ENCODE measurements around the gene DENND1C. TPM values are rescaled to one million over a fixed set of nuclear protein-coding genes. Genes with fewer than 3 reads are reported as not detected.
A peak's percentile ranks its signal among the peaks of the same experiment; 100 is the strongest.

Gene DENND1C
- total and polyA plus RNA-seq, 9 of the 15 experiments (the other 6 are each of a cell fraction or from before 2014, with no cell fraction given): 0.03 to 1.2 (median 0.32) TPM; not detected in 1

GRCh38 chr19:6424939-6425731, 56.5 kb downstream of the DENND1C start (continued):
- TF ChIP-seq STAG1 (CRISPR knock-in tag; IDR thresholded peaks at IDR 0.05; ENCODE audit: borderline replicate concordance) (no peak), SUPT5H (IDR thresholded peaks at IDR 0.05) (0 out of 2 replicates have a peak, but pooled peaks have one; percentile 43), SRSF7 (optimal IDR thresholded peaks at IDR 0.05; ENCODE audit: low read depth, low read length) (no peak), CCNT2 (IDR thresholded peaks at IDR 0.05; ENCODE audit: borderline replicate concordance, extremely low read depth, insufficient read length, low read depth, low read length) (no peak), MTA3 (IDR thresholded peaks at IDR 0.05; ENCODE audit: borderline replicate concordance) (peak; percentile 92; the same call in 1 of the 2 replicates), RBM14 (IDR thresholded peaks at IDR 0.05; ENCODE audit: borderline replicate concordance, insufficient read depth, low read depth, low read length) (no peak), XRCC4 (IDR thresholded peaks at IDR 0.05; ENCODE audit: extremely low read depth, insufficient read depth, insufficient read length) (no peak), AFF4 (CRISPR knock-in tag; IDR thresholded peaks at IDR 0.05) (peak; percentile 91), SLC30A9 (CRISPR knock-in tag; IDR thresholded peaks at IDR 0.05) (no peak), JUNB (CRISPR knock-in tag; conservative IDR thresholded peaks at IDR 0.05) (no peak), CBX1 (IDR thresholded peaks at IDR 0.05; ENCODE audit: low read depth) (peak; percentile 76), DACH1 (IDR thresholded peaks at IDR 0.05; ENCODE audit: partially characterized antibody) (no peak)
- TF ChIP-seq, protein P1, sequence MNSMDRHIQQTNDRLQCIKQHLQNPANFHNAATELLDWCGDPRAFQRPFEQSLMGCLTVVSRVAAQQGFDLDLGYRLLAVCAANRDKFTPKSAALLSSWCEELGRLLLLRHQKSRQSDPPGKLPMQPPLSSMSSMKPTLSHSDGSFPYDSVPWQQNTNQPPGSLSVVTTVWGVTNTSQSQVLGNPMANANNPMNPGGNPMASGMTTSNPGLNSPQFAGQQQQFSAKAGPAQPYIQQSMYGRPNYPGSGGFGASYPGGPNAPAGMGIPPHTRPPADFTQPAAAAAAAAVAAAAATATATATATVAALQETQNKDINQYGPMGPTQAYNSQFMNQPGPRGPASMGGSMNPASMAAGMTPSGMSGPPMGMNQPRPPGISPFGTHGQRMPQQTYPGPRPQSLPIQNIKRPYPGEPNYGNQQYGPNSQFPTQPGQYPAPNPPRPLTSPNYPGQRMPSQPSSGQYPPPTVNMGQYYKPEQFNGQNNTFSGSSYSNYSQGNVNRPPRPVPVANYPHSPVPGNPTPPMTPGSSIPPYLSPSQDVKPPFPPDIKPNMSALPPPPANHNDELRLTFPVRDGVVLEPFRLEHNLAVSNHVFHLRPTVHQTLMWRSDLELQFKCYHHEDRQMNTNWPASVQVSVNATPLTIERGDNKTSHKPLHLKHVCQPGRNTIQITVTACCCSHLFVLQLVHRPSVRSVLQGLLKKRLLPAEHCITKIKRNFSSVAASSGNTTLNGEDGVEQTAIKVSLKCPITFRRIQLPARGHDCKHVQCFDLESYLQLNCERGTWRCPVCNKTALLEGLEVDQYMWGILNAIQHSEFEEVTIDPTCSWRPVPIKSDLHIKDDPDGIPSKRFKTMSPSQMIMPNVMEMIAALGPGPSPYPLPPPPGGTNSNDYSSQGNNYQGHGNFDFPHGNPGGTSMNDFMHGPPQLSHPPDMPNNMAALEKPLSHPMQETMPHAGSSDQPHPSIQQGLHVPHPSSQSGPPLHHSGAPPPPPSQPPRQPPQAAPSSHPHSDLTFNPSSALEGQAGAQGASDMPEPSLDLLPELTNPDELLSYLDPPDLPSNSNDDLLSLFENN (IDR thresholded peaks at IDR 0.05; ENCODE audit: low read depth in 2 of 2, low read length in 2 of 2): no peak
- TF ChIP-seq, protein P2, sequence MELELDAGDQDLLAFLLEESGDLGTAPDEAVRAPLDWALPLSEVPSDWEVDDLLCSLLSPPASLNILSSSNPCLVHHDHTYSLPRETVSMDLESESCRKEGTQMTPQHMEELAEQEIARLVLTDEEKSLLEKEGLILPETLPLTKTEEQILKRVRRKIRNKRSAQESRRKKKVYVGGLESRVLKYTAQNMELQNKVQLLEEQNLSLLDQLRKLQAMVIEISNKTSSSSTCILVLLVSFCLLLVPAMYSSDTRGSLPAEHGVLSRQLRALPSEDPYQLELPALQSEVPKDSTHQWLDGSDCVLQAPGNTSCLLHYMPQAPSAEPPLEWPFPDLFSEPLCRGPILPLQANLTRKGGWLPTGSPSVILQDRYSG (tag; conservative IDR thresholded peaks at IDR 0.05; ENCODE audit: low read depth): peak; percentile 95
- TF ChIP-seq, protein P3, sequence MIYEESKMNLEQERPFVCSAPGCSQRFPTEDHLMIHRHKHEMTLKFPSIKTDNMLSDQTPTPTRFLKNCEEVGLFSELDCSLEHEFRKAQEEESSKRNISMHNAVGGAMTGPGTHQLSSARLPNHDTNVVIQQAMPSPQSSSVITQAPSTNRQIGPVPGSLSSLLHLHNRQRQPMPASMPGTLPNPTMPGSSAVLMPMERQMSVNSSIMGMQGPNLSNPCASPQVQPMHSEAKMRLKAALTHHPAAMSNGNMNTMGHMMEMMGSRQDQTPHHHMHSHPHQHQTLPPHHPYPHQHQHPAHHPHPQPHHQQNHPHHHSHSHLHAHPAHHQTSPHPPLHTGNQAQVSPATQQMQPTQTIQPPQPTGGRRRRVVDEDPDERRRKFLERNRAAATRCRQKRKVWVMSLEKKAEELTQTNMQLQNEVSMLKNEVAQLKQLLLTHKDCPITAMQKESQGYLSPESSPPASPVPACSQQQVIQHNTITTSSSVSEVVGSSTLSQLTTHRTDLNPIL (CRISPR knock-in tag; IDR thresholded peaks at IDR 0.05): no peak

Measured in K562 (cell line).